Naive thymus-derived CD4-positive, alpha-beta T cell (primary cell): ENCODE data around the gene TBC1D9. TPM values are rescaled to one million over a fixed set of nuclear protein-coding genes. Genes with fewer than 3 reads are reported as not detected.
A peak's percentile ranks its signal among the peaks of the same experiment; 100 is the strongest.

Experiments used
- ATAC-seq: fragments of 150-1000 bp; cut with Tn5 transposase; 2 replicates; pipeline ENCODE4 v1.10.0; 2021; ENCODE audit warnings: mild to moderate bottlenecking, moderate library complexity
- CTCF ChIA-PET: fragments of 350-600 bp; sonication (Branson Sonifier 250); formaldehyde crosslinking; loops from one replicate; lab custom pipeline; 2021; ENCODE audit warnings: antibody characterized with exemption; lab: Charles Lee
- POLR2A ChIA-PET: fragments of 350-600 bp; sonication (Branson Sonifier 250); formaldehyde crosslinking; loops from one replicate; lab custom pipeline; 2021; ENCODE audit warnings: antibody characterized with exemption, inconsistent platforms; lab: Charles Lee
- DNase-seq, 9 donors: peaks; one replicate each; pipeline versions ENCODE4 v3.0.0 to v3.0.0-alpha.2; 2020 to 2022; ENCODE audit warnings: mixed read lengths in 1 of 9
- H3K27ac ChIP-seq: one replicate; pipeline ENCODE4 v1.7.0; 2013; ENCODE audit warnings: mild to moderate bottlenecking, low read depth, low read length, moderate library complexity
- H3K27me3 ChIP-seq, 2 donors: one replicate each; pipeline ENCODE4 v1.7.0; 2013; ENCODE audit warnings: low read length in 2 of 2, mild to moderate bottlenecking in 2 of 2, moderate library complexity in 2 of 2; ENCODE audit not compliant: control insufficient read depth in 2 of 2, insufficient read depth in 2 of 2
- H3K36me3 ChIP-seq, 3 experiments: 1 replicate in 2 of 3; 2 replicates in 1 of 3; pipeline ENCODE4 v1.7.0; 2013; ENCODE audit warnings: low read length in 3 of 3, mild to moderate bottlenecking in 3 of 3, moderate library complexity in 1 of 3; ENCODE audit not compliant: insufficient read depth in 3 of 3, control insufficient read depth in 2 of 3
- H3K4me1 ChIP-seq, 2 donors: one replicate each; pipeline ENCODE4 v1.7.0; 2013; ENCODE audit warnings: low read length in 2 of 2, mild to moderate bottlenecking in 2 of 2, moderate library complexity in 1 of 2; ENCODE audit not compliant: control insufficient read depth in 2 of 2, insufficient read depth in 2 of 2
- H3K4me3 ChIP-seq: 2 replicates; pipeline ENCODE4 v1.7.0; 2013; ENCODE audit warnings: mild to moderate bottlenecking, low read length
- H3K9me3 ChIP-seq, 3 experiments: 1 replicate in 2 of 3; 2 replicates in 1 of 3; pipeline ENCODE4 v1.7.0; 2013; ENCODE audit warnings: low read length in 3 of 3; ENCODE audit not compliant: control insufficient read depth in 2 of 3
- H3K27ac Mint-ChIP-seq, 9 donors: one replicate each; pipeline ENCODE4 v1.8.0; 2020 to 2022; ENCODE audit warnings: mixed read lengths in 9 of 9, mild to moderate bottlenecking in 8 of 9, moderate library complexity in 5 of 9, inconsistent platforms in 2 of 9
- H3K27me3 Mint-ChIP-seq, 5 donors: one replicate each; pipeline ENCODE4 v1.8.0; 2021 to 2022; ENCODE audit warnings: mixed read lengths in 5 of 5, mild to moderate bottlenecking in 1 of 5
- H3K36me3 Mint-ChIP-seq, 5 donors: one replicate each; pipeline ENCODE4 v1.8.0; 2020 to 2022; ENCODE audit warnings: mixed read lengths in 5 of 5, mild to moderate bottlenecking in 3 of 5, inconsistent platforms in 1 of 5
- H3K4me1 Mint-ChIP-seq, 7 donors: one replicate each; pipeline ENCODE4 v1.8.0; 2020 to 2022; ENCODE audit warnings: mixed read lengths in 7 of 7, mild to moderate bottlenecking in 3 of 7, inconsistent platforms in 1 of 7
- H3K4me3 Mint-ChIP-seq, 10 donors: one replicate each; pipeline ENCODE4 v1.8.0; 2020 to 2022; ENCODE audit warnings: mild to moderate bottlenecking in 10 of 10, mixed read lengths in 10 of 10, moderate library complexity in 6 of 10, inconsistent platforms in 2 of 10
- H3K9me3 Mint-ChIP-seq, 11 donors: one replicate each; pipeline ENCODE4 v1.8.0; 2020 to 2022; ENCODE audit warnings: mixed read lengths in 11 of 11, mild to moderate bottlenecking in 4 of 11, inconsistent platforms in 1 of 11, moderate library complexity in 1 of 11
- intact Hi-C, 2 donors: fragments of 100-400 bp; cut with micrococcal nuclease; formaldehyde crosslinking; loops; one replicate each; pipeline ENCODE4 v1.15.1; 2023
- polyA plus RNA-seq, 2 donors: library from polyadenylated mRNA; unstranded; fragments of 300-500 nt; fragmentation: Illumina TruSeq; gene quantifications; one replicate each; pipeline ENCODE4 v1.2.3, GENCODE V29; 2021
- total RNA-seq, 6 experiments: library from RNA in 5 of 6; stranded (reverse) in 5 of 6; gene quantifications; 1 replicate in 5 of 6; 2 replicates in 1 of 6; pipeline ENCODE4 v1.2.3 and lab custom pipeline; 2021 to 2026

Gene TBC1D9
- total RNA-seq (10 to 100 TPM in 1 of 5 experiments, 1 to 10 TPM in 1, under 1 TPM in 2, not detected in 1; 0.22 to 13.9 (median 1.7) TPM), polyA plus RNA-seq (under 1 TPM in 1 of 2 donors, not detected in 1; 0.13 TPM), total RNA-seq (lab: John Stamatoyannopoulos, UW) (not detected)

DNA sequence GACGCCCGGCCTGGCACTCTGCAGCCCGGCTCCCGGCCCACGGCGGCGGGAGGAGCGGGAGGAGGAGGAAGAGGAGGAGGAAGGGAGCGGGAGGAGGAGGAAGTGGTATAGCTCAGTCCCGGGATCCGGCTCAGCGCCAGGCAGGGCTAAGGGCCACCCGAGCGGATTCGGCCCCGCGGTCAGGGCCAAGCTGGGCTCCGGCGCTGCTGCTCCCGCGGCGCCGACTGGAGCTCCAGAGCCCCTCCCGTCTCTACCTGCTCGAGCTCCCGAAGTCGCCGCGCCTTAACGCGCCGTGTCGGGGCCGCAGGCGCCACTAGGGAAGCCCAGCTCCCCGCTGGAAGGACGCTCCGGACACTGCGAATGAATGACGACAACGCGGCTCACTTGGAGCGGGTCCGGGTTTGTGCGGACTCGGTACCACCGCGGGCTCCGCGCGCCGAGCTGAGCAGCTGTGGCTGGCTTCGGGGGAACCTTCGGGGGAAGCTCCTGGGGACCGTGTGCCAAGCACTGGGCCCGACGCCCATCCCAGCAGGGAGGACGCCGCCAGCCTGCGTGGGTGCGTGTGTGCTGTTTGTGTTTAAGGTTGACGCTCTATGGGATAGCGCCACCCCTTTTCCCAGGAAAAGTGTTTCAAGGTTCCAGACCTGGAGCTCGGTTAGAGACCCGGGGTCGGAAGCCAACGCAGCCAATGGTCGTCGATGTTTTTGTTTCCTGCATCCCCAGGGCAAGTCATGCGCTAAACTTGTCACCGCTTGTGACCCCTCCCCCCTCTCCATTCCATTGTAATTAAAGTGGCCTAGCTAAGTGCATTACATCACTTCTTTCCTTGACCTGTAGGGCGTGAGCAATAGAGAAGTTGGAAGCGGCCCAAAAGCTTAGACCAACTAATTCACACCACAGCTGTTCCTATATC lies at the start of gene TBC1D9:
Gene TBC1D9 (minus strand): TSS at position 67 of the 913 bp plus-strand sequence. CDS start 340 bp downstream, outside the sequence.
- no peak within 1 kb of the TSS for H3K4me3 ChIP-seq
- POLR2A ChIA-PET, result no interaction called here
- CTCF ChIA-PET, result no interaction called here
- Mint-ChIP-seq H3K36me3 (peaks cover 0 to 4% (median 0%) of the 10 kb centered on the region in 5 donors), H3K4me3 (peak within 1 kb of the TSS; percentile 15 to 72 (median 60)), H3K27me3 (peaks cover 65 to 71% (median 68%) of the 10 kb centered on the region in 5 donors), H3K9me3 (peaks cover 0 to 5% (median 0%) of the 10 kb centered on the region in 11 donors), H3K27ac (no peak within 1 kb of the TSS), H3K4me1 (peaks cover 4 to 22% (median 7%) of the 10 kb centered on the region in 7 donors)
- H3K9me3 ChIP-seq, result no peaks in the 10 kb centered on the region
- peaks cover 0 to 7% of the 10 kb centered on the region in 2 donors for H3K4me1 ChIP-seq
- intact Hi-C loops, result no loop called here
- H3K27me3 ChIP-seq, result no peaks in the 10 kb centered on the region
- peak; percentile 79 for ATAC-seq
- no peaks in the 10 kb centered on the region for H3K36me3 ChIP-seq
- peak in 3 of 9 donors; percentile 0 to 24 (median 18) for DNase-seq
- no peak within 1 kb of the TSS for H3K27ac ChIP-seq

DNA sequence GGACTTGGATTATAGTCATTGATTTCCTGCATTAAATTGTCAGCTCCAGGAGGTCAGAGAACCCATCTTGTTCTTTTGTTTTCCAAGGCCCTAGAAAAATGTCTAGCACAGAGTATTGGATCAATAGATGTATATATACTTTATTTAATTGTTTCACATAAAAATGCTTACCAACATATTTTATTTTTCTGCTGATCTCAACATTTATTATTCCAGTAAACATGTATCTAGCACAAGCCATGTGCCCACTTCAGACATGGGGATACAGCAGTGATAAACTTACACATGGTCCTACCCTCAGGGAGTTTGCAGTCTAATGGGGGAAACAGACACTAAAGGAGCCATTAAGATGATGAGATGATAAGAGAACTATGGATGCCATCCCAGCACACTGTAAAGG lies 49.1 kb upstream of the TBC1D9 start:
- Mint-ChIP-seq H3K9me3 (peaks cover 0 to 5% (median 0%) of the 10 kb centered on the region in 11 donors), H3K4me3 (no peak overlapping the region), H3K36me3 (peaks cover 0 to 6% (median 0%) of the 10 kb centered on the region in 5 donors), H3K27ac (no peak overlapping the region), H3K27me3 (peaks cover 4 to 33% (median 25%) of the 10 kb centered on the region in 5 donors), H3K4me1 (peaks cover 0 to 5% (median 0%) of the 10 kb centered on the region in 7 donors)
- H3K27me3 ChIP-seq, result peaks cover 0 to 5% of the 10 kb centered on the region in 2 donors
- DNase-seq (no peak), ATAC-seq (no peak)
- no peak overlapping the region for H3K27ac ChIP-seq
- no peaks in the 10 kb centered on the region for H3K4me1 ChIP-seq
- ChIA-PET CTCF (no interaction called here), POLR2A (no interaction called here)
- no peak overlapping the region for H3K4me3 ChIP-seq
- H3K36me3 ChIP-seq, result no peaks in the 10 kb centered on the region
- intact Hi-C loops, result no loop called here
- H3K9me3 ChIP-seq, result no peaks in the 10 kb centered on the region

DNA sequence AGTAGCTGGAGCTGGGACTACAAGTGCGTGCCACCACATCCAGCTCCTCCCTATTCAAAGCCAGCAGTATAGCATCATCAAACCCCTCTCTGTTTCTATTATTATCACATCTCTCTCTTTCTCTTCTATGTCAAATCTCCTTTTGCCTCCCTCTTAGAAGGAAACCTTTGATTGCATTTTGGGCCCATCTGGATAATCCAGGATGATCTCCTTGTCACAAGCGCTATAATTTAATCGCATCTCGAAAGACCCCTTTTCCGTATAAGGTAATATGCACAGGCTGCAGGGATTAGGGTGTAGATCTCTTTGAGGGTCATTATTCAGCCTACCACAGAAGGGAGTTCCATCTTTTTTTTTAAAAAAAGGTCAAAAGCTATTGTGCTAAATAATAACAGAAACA lies 46.4 kb upstream of the TBC1D9 start:
- no peaks in the 10 kb centered on the region for H3K9me3 ChIP-seq
- H3K4me3 ChIP-seq, result no peak overlapping the region
- Mint-ChIP-seq H3K9me3 (peaks cover 0 to 5% (median 0%) of the 10 kb centered on the region in 11 donors), H3K27ac (no peak overlapping the region), H3K4me1 (peaks cover 0 to 6% (median 0%) of the 10 kb centered on the region in 7 donors), H3K36me3 (peaks cover 0 to 6% (median 0%) of the 10 kb centered on the region in 5 donors), H3K4me3 (no peak overlapping the region), H3K27me3 (peaks cover 4 to 29% (median 20%) of the 10 kb centered on the region in 5 donors)
- ATAC-seq (no peak), DNase-seq (no peak)
- H3K36me3 ChIP-seq, result no peaks in the 10 kb centered on the region
- H3K27ac ChIP-seq, result no peak overlapping the region
- H3K4me1 ChIP-seq, result no peaks in the 10 kb centered on the region
- peaks cover 0 to 5% of the 10 kb centered on the region in 2 donors for H3K27me3 ChIP-seq
- CTCF ChIA-PET, result no interaction called here
- intact Hi-C loops, result no loop called here
- POLR2A ChIA-PET, result no interaction called here

DNA sequence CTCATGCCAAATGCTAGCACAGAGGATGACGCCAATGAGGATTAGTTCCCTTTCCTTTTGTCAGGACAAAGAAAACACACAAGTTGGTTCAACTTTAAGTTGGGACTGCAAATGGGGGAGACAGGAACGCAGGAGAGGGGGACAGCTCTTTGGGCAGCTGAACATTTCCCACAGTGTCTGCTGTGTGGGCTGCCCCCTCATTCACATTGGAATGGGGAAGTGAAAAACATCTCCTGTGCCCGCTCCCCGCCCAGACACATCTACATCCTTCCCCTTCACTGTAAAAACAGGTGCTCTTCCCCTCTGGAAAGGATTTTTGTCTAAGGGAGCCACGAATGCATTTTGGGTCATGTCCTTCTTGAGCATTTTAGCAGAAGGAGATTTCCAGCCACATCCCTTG lies 44.5 kb upstream of the TBC1D9 start:
- ChIA-PET POLR2A (no interaction called here), CTCF (interaction anchor here (0.6 kb wide), 1 partner anchor 75 kb away, joined by 3 read pairs; no protein-coding TSS in a partner anchor)
- intact Hi-C loops, result no loop called here

DNA sequence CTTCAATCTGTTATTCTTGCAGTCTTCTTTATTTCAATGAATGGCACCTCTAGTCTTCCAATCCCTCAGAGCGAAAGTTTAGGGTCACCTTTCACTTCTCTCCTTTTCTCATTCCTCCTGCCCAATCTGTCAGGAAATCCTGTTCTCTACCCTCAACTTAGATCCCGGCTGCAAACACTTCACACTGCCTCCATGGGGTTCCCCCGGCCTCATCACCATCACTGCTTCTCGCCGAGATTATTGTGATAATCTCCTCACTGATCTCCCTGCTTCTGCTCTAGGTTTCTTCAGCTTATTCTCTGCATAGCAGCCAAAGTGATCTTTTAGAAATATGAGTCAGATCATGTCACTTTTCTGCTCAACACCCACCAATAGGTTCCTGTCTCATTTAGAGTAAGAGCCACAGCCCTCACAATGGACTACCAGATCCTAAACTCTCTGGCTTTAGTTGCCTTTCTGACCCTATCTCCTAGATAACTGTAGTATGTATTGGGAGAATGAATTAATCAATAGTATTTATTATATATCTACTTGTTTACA lies 43.6 kb upstream of the TBC1D9 start:
- CTCF ChIA-PET, result no interaction called here
- no peak overlapping the region for H3K4me3 ChIP-seq
- H3K27ac ChIP-seq, result no peak overlapping the region
- no peak for DNase-seq
- Mint-ChIP-seq H3K4me3 (no peak overlapping the region), H3K9me3 (no peaks in the 10 kb centered on the region), H3K27me3 (peaks cover 2 to 12% (median 6%) of the 10 kb centered on the region in 5 donors), H3K27ac (no peak overlapping the region), H3K36me3 (no peaks in the 10 kb centered on the region), H3K4me1 (peaks cover 0 to 3% (median 0%) of the 10 kb centered on the region in 7 donors)
- no peaks in the 10 kb centered on the region for H3K36me3 ChIP-seq
- no peaks in the 10 kb centered on the region for H3K9me3 ChIP-seq
- ATAC-seq, result no peak
- POLR2A ChIA-PET, result no interaction called here
- H3K27me3 ChIP-seq, result no peaks in the 10 kb centered on the region
- H3K4me1 ChIP-seq, result no peaks in the 10 kb centered on the region
- intact Hi-C loops, result no loop called here

More for the DNA sequence above, 44.5 kb upstream of the TBC1D9 start:
- peak; percentile 46 for ATAC-seq
- no peak overlapping the region for H3K4me3 Mint-ChIP-seq
- no peak overlapping the region for H3K27ac Mint-ChIP-seq
- Histone ChIP-seq H3K27ac (no peak overlapping the region), H3K4me3 (no peak overlapping the region), H3K9me3 (no peaks in the 10 kb centered on the region), H3K36me3 (no peaks in the 10 kb centered on the region), H3K27me3 (peaks cover 0 to 3% of the 10 kb centered on the region in 2 donors), H3K4me1 (no peaks in the 10 kb centered on the region)
- peaks cover 0 to 17% (median 10%) of the 10 kb centered on the region in 5 donors for H3K27me3 Mint-ChIP-seq
- peaks cover 0 to 4% (median 0%) of the 10 kb centered on the region in 11 donors for H3K9me3 Mint-ChIP-seq
- DNase-seq, result no peak
- H3K4me1 Mint-ChIP-seq, result peaks cover 0 to 3% (median 0%) of the 10 kb centered on the region in 7 donors
- H3K36me3 Mint-ChIP-seq, result peaks cover 0 to 4% (median 0%) of the 10 kb centered on the region in 5 donors

DNA sequence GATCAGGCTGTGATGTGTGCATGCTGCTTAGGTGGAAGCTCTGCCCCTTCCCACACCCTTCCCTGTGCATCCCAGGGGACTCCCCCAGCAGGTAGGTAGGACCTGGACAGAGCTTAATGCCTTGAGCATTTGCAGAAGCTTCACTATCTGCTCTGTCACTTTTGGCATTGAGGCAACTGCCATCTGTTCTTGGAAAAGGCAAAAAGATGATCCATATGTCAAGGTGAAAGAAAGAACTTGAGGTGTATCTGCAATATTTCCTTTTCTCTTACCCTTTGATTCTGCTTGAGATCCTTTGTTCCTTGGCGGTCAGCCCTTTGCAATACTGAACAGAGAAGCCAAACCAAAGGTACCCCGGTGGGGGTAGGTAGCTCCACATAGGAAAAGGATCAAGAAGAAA lies 37.1 kb upstream of the TBC1D9 start:
- ATAC-seq (no peak), DNase-seq (no peak)
- H3K4me3 ChIP-seq, result no peak overlapping the region
- H3K27ac Mint-ChIP-seq, result no peak overlapping the region
- ChIA-PET POLR2A (no interaction called here), CTCF (no interaction called here)
- intact Hi-C loops, result no loop called here
- peaks cover 0 to 17% (median 6%) of the 10 kb centered on the region in 11 donors for H3K9me3 Mint-ChIP-seq
- H3K4me1 ChIP-seq, result no peaks in the 10 kb centered on the region
- H3K9me3 ChIP-seq, result peaks cover 0 to 7% (median 0%) of the 10 kb centered on the region in 3 experiments
- H3K36me3 ChIP-seq, result no peaks in the 10 kb centered on the region
- H3K4me3 Mint-ChIP-seq, result no peak overlapping the region
- H3K27me3 ChIP-seq, result no peaks in the 10 kb centered on the region
- H3K36me3 Mint-ChIP-seq, result peaks cover 0 to 4% (median 0%) of the 10 kb centered on the region in 5 donors
- peaks cover 0 to 2% (median 0%) of the 10 kb centered on the region in 7 donors for H3K4me1 Mint-ChIP-seq
- H3K27ac ChIP-seq, result no peak overlapping the region
- H3K27me3 Mint-ChIP-seq, result peaks cover 1 to 21% (median 15%) of the 10 kb centered on the region in 5 donors
